GM19395 (cell line): Measurements from ENCODE around the gene S100A6.
"Not testable (repeated sequence)": the region's sequence is repeated elsewhere in the genome, so short reads cannot be mapped to it uniquely, and the experiment has no call there.

Source experiments
- ATAC-seq: cut with Tn5 transposase; IDR thresholded peaks from one replicate; pipeline ENCODE4 v1.9.1; 2021; ENCODE audit warnings: mild to moderate bottlenecking, moderate library complexity; ENCODE audit not compliant: unreplicated experiment

S100A6 gene

DNA sequence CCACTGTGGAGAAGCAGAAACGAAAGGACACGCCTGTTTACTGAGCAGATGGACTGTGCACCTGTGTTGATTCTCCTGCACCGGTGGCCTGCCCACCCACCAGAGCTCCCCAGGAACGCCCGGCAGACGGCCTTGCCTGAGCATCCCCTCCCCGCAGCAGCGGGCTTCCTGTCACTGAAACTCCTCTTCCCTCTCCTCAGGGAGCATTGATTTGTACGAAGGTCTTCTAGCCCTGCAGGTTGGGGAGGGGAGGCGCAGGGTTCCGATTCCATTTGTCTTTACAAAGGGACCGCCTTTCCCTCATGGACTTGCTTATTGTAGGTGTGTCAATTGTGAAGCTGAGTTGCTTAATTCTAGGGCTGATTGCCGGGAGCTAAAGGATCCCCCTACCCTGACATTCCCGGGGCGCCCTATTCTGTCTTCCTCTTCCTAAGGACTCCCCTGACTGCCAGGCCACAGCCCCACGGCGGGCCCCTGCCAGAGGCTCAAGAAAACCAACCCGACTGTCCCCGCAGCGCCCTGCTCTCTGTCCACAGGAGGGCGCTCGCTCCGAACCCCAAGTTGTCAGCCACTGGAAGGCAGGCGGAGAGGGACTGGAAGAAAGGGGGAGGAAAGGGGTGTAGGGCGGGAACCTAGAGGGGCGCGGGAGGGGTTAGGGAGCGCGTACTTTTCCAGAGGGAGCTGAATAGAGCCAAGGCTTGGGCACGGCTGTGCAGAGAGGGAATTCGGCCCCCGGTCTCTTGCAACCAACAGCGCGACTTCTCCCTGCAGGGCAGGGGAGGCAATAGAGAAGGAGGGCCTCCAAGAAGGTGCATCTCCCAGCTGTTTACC, 2.8 kb downstream of the S100A6 start:
- no peak for ATAC-seq

DNA sequence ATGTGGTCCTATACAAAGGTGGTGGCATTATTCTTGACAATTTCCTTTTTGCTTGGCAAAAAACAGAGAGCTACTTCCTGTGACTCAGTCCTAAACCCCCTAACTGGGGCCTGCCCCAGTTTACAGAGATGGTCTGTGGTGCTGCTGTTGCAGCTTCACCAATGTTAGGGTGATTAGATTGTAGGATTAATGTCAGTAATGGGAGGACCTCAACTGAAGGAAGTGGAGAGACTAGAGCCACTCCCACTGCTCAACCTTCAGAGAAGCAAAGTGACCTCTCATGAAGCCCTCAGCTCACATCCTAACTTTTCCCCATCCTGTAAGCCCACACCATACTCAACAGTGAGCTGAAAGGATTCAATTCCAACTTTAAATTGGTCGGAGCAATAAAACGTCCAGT, 3.6 kb downstream of the S100A6 start:
- ATAC-seq: no peak

DNA sequence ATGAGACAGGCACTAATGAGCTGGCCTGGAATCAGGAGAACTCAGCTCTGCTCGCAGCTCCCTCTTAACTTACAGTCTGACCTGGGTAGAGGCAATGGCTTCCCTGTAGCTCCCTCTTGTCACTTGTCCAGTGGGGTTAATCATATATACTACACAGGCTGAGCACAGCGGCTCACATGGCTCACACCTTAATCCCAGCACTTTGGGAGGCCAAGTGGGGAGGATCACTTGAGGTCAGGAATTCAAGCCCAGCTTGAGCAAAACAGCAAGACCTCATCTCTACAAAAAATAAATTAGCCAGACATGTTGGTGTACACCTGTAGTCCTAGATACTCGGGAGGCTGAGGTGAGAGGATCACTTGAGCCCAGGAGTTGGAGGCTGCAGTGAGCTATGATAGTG, 4.2 kb downstream of the S100A6 start:
- ATAC-seq: no peak

DNA sequence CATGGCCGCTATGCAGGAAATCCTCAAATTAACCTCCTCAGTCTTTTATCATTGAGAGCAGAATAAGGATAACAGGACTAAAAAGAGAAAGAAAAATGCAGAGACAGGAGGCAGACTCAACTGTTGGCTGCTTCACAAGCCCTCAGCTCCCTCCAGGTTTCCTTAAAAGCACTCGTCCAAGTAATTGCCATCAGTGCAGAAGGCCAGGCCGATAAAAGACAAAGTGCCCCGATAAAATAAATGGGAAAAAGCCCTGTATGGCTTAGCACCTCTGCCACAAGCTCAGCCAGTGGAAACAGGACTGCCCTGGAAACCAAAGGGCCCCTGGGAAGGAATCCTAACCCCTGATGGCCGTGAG, 8.1 kb downstream of the S100A6 start:
- ATAC-seq: no peak

DNA sequence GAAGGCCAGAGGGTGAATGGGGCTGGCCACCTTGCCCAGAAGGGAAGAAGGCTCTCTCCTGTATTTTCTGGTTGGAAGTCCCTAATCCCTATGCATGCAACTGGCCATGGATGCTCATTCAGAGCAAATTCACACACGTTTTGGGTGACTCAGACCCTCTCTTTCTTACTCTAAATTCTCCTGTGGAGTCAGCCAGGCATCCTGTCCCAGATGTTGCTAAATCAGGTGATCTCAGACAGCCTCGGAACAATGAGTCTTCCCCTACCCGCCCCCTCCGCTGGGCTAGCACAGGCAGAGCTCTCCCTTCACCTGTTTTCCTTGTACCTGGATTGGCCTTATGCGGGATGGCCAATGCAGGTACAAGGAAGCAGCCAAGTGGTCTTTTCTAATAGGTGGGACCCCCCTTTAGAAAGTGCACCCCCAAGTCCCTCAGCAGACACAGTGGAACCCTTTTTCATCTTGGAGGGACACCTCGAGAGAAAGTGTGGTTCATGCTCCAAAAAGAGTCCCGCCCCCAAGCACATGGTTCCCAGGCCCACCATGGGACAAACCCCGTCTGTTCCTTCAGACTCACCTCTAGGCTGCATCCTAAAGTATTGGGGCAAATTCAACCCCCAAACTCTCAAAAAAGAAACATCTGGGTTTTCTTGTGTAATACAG, 8.6 kb downstream of the S100A6 start:
- ATAC-seq: no peak

DNA sequence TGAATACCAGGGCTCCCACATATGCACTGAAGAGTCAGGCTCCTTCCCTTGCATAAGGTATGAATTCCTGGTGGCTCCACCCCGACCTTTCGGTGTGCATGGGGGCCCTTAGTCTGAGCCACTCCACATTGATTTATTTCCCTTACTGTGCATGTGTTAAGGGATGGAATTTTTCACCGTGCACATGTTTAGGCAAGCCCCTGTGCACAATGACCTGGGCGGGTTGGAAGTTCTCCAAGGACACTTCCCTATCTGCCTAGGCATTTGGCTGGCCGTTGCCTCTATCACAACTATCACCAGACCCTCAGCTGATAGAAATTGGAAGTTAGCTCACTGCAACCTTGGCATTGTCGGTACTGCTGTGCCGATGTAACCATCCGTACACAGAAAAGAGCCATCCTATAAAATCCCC, 9.7 kb downstream of the S100A6 start:
- no peak for ATAC-seq

DNA sequence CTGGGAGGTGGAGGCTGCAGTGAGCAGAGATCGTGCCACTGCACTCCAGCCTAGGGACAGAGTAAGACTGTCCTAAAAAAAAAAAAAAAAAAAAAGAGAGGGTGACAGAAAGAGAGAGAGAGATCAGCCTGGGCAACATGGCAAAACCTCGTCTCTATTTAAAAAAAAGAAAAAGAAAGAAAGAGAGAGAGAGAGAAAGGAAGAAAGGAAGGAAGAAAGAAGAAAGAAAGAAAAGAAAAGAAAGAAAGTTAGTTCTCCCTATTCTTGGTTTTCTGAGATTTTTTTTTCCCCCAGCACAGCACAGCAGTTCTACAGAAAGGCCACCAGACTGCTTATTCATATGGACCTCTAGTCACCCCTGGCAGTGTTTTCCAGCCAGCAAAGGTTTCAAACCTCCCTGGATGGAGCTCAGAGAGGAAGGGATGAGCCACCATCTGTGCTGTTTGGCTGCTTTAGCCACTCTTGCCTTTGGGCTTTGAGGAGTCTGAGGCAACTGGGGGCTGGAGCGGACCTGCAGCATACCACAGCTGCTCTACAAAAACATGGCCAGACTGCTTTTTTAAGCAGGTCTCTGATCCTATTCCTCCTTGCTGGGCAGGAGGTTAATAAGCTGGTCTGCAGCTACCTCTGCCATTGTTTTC, 10.6 kb downstream of the S100A6 start:
- ATAC-seq: no peak

DNA sequence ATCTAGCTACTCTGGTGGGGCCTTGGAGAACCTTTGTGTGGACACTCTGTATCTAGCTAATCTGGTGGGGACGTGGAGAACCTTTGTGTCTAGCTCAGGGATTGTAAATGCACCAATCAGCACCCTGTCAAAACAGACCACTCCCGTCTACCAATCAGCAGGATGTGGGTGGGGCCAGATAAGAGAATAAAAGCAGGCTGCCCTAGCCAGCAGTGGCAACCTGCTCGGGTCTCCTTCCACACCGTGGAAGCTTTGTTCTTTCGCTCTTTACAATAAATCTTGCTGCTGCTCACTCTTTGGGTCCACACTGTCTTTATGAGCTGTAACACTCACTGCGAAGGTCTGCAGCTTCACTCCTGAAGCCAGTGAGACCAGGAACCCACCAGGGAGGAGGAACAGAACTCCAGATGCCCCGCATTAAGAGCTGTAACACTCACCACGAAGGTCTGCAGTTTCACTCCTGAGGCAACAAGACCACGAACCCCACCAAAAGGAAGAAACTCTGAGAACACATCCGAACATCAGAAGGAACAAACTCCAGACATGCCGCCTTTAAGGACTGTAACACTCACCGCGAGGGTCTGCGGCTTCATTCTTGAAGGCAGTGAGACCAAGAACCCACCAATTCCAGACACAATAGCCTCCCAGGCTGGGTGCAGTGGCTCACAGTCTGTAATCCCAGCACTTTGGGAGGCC, 13.3 kb downstream of the S100A6 start:
- not testable (repeated sequence) for ATAC-seq

DNA sequence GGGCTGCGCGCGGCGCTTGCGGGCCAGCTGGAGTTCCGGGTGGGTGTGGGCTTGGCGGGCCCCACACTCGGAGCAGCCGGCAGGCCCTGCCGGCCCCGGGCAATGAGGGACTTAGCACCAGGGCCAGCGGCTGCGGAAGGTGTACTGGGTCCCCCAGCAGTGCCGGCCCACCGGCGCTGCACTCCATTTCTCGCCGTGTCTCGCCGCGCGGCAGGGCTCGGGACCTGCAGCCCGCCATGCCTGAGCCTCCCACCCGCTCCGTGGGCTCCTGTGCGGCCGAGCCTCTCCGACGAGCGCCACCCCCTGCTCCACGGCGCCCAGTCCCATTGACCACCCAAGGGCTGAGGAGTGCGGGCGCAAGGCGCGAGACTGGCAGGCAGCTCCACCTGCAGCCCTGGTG, 14.0 kb downstream of the S100A6 start:
- ATAC-seq: not testable (repeated sequence)

DNA sequence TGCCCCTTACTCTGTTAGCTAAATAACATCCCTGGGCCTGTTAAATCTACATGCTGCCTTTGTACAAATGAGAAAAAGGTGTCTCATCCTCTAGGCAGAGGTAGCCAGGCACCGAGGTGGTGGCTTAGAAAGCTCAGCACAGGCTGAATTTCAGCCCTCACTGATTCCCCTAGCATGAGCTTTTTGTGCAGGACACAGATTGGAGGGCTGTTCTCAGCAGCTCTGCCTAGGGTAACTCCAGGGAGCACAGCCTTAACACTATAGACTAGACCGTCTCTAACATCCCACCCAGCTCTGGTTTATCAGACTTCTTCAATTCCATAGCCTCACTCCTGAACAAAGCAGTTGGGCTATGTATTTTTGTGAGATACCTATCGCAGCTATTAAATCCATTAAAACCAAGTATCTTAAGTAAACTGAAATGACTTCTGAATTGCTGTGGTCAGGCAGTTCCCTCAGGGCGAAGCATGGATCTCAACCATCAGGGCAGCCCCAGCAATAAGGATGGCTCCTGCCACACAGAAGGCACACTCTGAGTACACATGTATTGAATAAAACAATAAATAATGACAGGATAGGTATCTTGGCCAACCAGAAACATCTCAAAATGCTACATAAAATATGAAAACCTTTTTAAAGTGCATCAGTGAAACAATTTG, 14.8 kb downstream of the S100A6 start:
- no peak for ATAC-seq

DNA sequence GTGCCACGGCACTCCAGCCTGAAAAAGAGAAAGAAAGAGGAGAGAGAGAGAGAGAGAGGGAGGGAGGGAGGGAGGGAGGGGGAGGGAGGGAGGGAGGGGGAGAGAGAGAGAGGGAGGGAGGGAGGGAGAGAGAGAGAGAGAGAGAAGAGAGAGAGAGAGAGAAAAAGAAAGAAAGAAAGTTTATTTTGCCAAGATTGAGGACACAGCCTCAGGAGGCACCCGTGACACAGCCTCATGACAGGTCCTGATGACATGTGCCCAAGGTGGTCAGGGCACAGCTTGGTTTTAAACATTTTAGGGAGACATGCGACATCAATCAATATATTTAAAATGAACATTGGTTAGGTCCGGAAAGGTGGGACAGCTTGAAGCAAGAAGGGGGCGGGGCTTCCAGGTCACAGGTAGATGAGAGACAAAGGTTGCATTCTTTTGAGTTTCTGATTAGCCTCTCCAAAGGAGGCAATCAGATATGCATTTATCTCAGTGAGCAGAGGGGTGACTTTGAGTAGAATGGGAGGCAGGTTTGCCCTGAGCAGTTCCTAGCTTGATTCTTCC, 15.6 kb downstream of the S100A6 start:
- not testable (repeated sequence) for ATAC-seq

DNA sequence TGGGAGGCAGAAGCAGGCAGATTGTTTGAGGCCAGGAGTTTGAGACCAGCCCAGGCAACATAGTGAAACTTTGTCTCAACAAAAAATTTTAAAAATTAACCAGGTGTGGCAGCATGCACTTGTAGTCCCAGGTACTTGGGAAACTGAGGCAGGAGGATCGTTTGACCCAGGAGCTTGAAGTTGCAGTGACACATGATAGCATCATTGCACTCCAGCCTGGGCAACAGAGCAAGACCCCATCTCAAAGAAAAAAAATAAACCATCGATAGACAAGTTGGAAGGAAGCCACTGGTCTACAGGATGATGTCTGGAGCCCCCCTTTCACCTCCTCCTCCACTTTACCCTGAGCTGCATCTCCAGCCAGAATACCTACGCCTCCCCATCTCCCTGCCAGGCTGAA, 16.5 kb downstream of the S100A6 start:
- ATAC-seq: no peak

DNA sequence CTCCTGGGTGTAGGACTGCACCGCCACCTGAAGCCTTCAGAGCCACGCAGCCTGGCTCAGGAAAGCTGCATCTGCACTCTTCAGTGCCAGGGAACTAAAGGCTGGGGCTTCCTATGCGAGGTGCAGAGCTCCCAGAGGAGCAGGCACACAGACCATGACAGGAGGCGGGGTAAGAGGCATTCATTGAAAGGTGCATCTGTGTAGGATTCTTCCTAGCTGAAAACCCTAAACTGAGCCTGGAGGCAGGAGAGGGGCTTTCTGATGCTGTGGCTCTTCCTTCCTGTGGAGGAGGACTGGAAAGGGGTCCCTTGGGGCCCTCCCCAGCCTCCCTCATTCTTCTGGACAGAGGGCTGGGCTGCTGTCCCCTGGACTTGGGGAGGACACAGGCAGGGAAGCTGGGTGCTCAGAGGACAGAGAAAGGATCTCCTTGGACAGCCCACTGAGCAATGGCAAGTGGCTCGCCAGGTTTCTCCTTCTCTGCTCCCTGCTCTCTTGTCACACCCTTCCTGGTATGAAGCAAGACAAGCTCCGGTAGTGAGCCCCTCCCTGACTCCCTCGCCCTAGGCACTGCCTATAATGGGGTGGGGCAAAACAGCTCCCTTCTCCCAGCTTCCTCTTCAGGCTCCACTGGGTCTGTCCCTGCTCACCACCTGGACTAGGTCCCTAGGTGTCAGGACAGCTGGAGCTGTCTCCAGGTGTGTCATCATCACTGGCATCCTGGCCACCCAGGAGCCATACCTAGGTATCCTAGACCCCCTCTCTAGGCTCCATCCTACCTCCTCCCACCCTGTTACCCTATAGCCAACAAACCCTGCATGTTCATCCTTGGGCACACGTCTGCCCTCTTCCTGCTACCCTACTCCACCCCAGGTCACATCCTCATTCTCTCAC, 20.0 kb downstream of the S100A6 start:
- ATAC-seq: no peak

DNA sequence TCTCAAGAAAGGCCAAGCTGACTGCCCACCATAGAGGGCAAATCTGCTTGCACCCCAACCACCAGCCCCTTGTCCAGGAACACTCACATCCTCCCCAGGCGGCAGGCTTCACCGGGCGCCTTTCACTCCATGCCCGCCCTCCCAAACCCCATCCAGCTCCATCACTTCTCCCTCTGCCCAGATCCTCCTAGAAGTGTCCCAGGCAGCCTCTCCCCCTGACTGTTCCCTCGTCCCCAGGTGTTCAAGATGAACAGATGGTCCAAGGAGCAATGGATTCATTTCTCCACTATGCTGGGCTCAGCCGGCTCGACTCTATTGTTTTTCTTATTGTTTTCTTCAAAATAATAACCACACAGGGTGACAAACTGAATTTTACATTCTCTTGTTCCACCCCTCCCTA, 22.1 kb downstream of the S100A6 start:
- ATAC-seq: no peak

DNA sequence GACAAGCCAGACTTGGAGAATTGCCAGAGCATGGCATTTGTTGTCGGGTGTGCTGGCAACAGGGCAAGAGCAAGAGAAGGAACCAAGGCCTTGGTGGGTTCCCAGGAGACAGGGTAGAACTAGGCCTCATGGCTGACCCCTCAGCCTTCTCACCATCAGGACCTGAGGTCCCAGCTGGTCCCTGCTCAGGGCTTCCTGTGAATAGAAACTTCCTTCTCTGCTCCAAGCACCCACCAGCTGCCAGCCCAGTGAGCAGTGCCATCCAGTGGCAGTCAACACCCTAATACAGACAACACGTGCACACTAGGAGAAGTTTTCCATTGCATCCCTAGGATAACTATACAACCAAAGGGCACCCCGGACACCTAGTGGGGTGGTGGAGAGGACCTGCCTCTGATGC, 22.8 kb downstream of the S100A6 start:
- ATAC-seq: no peak

DNA sequence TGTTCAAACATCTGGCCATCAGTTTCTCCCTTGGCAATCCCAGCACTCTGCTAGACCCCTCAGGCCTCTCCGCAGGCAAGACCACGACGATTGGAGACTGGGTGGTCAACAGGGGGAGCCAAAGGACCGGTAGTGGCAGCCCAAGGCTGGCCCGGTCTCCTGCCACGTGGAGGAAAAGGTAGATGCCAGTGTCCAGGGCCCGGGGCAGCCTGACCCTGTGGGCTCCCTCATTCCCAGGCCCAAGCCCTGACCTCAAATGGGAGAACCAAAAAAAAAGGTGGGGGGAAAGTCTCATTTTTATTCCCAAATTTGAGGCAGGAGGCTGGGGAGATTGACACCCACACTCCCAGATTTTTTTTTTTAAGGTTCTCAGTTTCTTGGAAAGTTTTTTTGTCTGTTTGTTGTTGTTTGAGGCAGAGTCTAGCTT, 24.8 kb downstream of the S100A6 start:
- no peak for ATAC-seq

DNA sequence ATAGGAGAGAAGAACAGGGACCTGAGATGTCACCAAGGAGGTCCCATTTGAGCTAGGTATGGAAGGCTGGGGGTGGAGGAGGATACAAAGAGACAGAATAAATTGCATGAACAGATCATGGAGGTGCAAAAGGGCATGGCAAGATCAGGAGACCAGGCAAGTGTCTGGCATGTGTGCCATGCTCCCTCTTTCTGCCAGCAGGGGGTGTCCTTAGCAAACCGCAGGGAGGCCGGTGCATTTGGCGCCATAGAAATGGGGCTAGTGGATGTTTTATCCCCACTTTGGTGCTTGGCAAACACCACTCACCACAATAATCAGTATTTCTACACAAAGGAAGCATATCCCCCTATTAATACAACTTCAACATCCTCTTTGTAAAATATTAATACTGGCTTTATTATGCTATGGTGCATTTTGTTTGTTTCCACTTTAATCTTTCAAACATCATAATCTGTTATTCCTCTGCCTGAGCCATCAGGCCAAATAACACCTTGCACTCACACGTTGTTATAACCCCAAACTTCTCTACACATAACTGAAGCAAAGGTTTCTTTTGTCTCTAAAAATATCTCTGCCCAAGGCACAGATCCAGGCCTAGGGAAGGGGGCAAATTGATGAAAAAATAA, 25.9 kb downstream of the S100A6 start:
- ATAC-seq: no peak

DNA sequence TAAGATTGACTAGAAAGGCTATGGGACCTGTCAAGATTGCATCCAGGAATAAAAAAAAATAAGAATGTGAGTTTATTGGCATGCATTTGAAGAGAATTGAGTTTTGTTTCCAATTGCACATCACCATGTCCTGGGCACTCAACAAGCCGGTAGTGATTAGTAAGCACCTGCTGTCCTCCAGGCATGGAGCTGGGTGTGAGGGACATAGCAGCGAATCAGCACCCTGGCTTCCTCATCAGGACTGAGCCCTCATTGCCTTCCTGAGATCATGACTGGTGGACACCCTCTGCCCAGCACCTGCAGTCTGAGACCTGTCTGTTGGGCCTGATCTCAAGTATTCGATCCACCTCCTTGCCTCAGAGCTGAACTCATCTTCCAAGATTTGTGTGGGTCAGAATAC, 26.8 kb downstream of the S100A6 start:
- ATAC-seq: no peak

DNA sequence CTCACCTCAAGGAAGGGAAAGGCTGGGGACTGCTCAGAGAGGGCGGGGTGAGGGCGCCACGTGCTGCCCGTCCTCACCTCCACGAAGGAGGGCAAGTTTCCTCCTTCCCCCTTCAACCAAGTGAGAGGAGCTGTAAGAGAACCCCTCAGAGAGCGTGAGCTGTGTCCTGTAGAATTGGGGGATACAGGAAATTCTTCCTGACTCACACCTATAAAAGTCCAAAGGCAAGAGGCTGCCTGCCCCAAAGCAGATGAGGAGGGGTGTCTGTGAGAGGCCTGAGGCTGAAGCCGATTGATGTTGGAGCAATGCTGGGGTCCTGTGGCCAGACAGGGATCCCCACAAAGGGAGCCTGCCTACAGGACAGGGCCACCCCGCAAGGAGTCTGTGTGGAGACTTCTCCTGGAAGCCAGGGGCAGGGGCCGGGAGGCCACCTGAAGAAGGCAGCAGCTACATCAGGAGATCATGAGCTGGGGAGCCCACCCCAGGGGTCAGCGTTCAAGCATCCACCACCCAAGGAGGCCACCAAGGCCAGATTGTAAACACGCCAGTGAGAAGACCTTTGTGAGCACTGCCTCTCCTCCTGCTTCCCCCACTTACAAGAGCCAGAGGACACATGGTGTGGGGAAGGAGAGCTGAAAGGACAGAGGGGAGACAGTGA, 27.7 kb downstream of the S100A6 start:
- no peak for ATAC-seq
